GM23248 (cell line): ENCODE results near the gene POGK.

Experiments used
- EZH2 ChIP-seq: fragments of 200-600 bp; sonication (generic); IDR thresholded peaks from 2 replicates; pipeline ENCODE4 v1.6.1; 2018; ENCODE audit warnings: antibody characterized with exemption, mild to moderate bottlenecking; ENCODE audit not compliant: insufficient read depth, poor library complexity, severe bottlenecking
- EZH2phosphoT487 ChIP-seq: fragments of 200-600 bp; sonication (generic); IDR thresholded peaks from 2 replicates; pipeline ENCODE4 v1.6.1; 2018; ENCODE audit warnings: antibody characterized with exemption, moderate library complexity, mild to moderate bottlenecking, low read depth; ENCODE audit not compliant: insufficient read depth

DNA sequence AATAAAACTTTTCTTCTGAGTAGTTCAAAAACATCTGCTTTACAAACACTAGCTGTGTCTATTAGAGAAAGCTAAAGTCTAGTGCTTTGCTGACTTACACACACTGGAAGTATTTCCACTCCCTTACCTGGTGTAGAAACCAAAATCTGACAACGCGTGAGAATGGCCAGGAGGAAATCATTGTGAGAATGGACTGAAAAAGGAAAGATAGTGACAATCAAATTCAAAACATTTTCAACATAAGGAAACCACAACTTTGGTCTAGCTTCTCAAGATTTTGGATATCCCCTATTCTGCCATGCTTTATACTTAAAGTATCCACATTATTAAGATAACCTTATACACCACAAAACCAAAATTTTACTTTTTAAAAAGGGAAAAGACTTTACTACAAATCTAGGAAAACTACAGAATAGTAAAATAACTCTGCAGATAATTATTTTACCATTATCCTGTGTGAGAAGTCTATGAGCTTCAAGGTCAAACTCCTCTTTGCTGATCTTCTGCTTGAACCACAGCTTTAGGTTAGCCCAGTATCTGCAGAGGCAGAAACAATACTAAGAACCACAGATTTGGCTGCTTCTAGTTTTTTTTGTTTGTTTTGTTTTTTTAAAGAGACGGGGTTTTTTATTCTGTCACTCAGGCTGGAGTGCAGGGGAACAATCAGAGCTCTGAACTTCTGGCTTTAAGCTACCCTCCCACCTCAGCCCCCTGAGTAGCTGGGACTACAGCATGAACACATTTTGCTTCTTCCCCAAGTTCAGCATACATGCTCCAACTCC is 30.2 kb downstream of the POGK start:
- TF ChIP-seq EZH2 (no peak), EZH2phosphoT487 (no peak)
